Kidney (tissue), 14 donors: ENCODE results near the gene GNG7. TPM values are rescaled to one million over a fixed set of nuclear protein-coding genes. Genes with fewer than 3 reads are reported as not detected.

Experiments used
- DNase-seq, 5 donors: peaks; one replicate each; pipeline ENCODE4 v3.0.0-alpha.2; 2013 to 2020
- FAIRE-seq: peaks from 2 replicates; lab custom pipeline; 2012; peaks lifted over from hg19 to GRCh38; lab: Jason Lieb, UNC
- H3K27ac ChIP-seq, 2 donors: one replicate each; pipeline ENCODE4 v1.7.0; 2013; ENCODE audit warnings: low read depth in 2 of 2, low read length in 2 of 2, inconsistent platforms in 1 of 2
- H3K27me3 ChIP-seq: one replicate; pipeline ENCODE4 v1.7.1; 2013; ENCODE audit warnings: low read length, inconsistent platforms; ENCODE audit not compliant: control insufficient read depth, insufficient read depth
- H3K36me3 ChIP-seq, 3 donors: one replicate each; pipeline versions ENCODE4 v1.7.0 to v1.7.1; 2013; ENCODE audit warnings: low read length in 3 of 3, control low read depth in 1 of 3, inconsistent platforms in 1 of 3; ENCODE audit not compliant: insufficient read depth in 3 of 3, control insufficient read depth in 2 of 3
- H3K4me1 ChIP-seq, 3 donors: one replicate each; pipeline versions ENCODE4 v1.7.0 to v1.7.1; 2013; ENCODE audit warnings: low read length in 3 of 3, inconsistent platforms in 1 of 3, low read depth in 1 of 3; ENCODE audit not compliant: control insufficient read depth in 2 of 3, insufficient read depth in 2 of 3
- H3K4me3 ChIP-seq, 3 donors: one replicate each; pipeline versions ENCODE4 v1.7.0 to v1.8.1; 2013; ENCODE audit warnings: low read length in 3 of 3, control low read depth in 1 of 3, inconsistent platforms in 1 of 3
- H3K9ac ChIP-seq, 3 donors: one replicate each; pipeline versions ENCODE4 v1.7.0 to v1.7.1; 2013; ENCODE audit warnings: low read length in 3 of 3, control low read depth in 1 of 3, inconsistent platforms in 1 of 3
- H3K9me3 ChIP-seq, 3 donors: one replicate each; pipeline versions ENCODE4 v1.7.0 to v1.7.1; 2013; ENCODE audit warnings: low read length in 3 of 3, control low read depth in 1 of 3, inconsistent platforms in 1 of 3; ENCODE audit not compliant: control insufficient read depth in 2 of 3, insufficient read depth in 1 of 3
- intact Hi-C: fragments of 100-400 bp; cut with DNase I; formaldehyde crosslinking; loops from one replicate; pipeline ENCODE4 v1.11.1; 2022
- polyA plus RNA-seq: library from polyadenylated mRNA; stranded (reverse); fragments of 350-450 nt; fragmentation: Illumina TruSeq; extraction: RNeasy Lipid Tissue Mini Kit (QIAGEN cat#74804); gene quantifications from one replicate; pipeline ENCODE4 v1.2.3, GENCODE V29; 2014; ENCODE audit warnings: low read depth, low replicate concordance; ENCODE audit not compliant: insufficient read depth
- total RNA-seq: library from RNA; stranded (reverse); fragmentation: NEBNext Ultra II Directional; extraction: Animal tissue kit (Norgen Biotek cat#: 25700); gene quantifications from one replicate; pipeline ENCODE4 v1.2.1, GENCODE V29; 2021
- TF ChIP-seq, protein P1 (sequence below): IDR thresholded peaks from 3 replicates; pipeline ENCODE4 v1.5.1; 2012; ENCODE audit warnings: mild to moderate bottlenecking, moderate library complexity, borderline replicate concordance; ENCODE audit not compliant: insufficient read depth; ENCODE audit errors: extremely low read depth
- donor health status: control.
- donor health status: control.
- donor health status: control.
- donor health status: control.
- donor health status: control.
- donor health status: DM: yes; HTN: yes; CAD: no.
- donor health status: Normal renal cell carcinoma (clear cell type).

The GNG7 gene
- total and polyA plus RNA-seq, 2 donors from 2014 or later: 9.9 to 13.4 TPM

DNA sequence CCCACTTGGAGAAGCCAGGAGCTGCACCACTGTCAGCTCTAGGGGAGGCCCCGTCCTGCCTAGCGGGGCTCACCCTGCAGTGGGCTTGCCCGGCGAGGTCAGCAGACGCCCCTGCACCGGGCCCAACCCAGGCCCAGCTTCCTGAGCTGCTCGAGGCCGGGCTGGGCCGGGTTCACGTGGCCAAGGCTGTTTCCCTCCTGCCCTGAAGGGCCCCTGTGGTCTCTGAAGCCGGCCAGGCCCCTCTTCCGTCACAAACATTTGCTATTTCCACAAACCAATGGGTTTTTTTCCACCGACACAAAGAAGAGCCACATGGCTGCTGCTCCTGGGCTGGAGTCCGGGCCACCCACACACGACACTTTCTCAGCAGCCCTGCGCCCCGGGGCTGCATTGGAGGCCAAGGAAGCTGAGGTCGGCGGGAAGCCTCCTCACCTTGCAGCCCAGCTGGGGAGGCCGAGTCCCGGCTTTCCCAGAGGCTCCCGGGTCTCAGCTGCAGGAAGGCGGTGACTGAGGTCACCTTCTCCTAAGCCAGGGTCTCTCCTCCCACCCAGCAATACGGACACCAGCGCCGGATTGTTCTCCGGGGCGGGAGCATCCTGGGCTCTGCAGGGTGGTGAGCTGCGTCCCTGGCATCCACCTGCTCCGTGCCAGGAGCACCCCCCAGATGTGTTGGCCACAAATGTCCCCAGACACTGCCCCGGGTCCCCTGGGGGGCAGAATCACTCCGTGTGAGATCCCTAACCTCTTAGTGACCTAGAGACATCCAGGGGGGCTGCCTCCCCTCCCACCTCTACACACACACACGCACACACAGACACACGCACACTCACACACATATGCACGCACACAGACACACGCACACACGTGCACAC, 146.0 kb downstream of the GNG7 start:
- no peak overlapping the region for H3K4me3 ChIP-seq
- FAIRE-seq (no peak), DNase-seq (peak in 1 of 5 donors; percentile 59)
- TF ChIP-seq, protein P1, sequence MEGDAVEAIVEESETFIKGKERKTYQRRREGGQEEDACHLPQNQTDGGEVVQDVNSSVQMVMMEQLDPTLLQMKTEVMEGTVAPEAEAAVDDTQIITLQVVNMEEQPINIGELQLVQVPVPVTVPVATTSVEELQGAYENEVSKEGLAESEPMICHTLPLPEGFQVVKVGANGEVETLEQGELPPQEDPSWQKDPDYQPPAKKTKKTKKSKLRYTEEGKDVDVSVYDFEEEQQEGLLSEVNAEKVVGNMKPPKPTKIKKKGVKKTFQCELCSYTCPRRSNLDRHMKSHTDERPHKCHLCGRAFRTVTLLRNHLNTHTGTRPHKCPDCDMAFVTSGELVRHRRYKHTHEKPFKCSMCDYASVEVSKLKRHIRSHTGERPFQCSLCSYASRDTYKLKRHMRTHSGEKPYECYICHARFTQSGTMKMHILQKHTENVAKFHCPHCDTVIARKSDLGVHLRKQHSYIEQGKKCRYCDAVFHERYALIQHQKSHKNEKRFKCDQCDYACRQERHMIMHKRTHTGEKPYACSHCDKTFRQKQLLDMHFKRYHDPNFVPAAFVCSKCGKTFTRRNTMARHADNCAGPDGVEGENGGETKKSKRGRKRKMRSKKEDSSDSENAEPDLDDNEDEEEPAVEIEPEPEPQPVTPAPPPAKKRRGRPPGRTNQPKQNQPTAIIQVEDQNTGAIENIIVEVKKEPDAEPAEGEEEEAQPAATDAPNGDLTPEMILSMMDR: no peak
- H3K9ac ChIP-seq: no peak overlapping the region
- H3K9me3 ChIP-seq: no peaks in the 10 kb centered on the region
- H3K4me1 ChIP-seq: peaks cover 0 to 6% (median 4%) of the 10 kb centered on the region in 3 donors
- H3K27ac ChIP-seq: no peak overlapping the region
- no peaks in the 10 kb centered on the region for H3K36me3 ChIP-seq
- H3K27me3 ChIP-seq: no peaks in the 10 kb centered on the region
- intact Hi-C loops: no loop called here

DNA sequence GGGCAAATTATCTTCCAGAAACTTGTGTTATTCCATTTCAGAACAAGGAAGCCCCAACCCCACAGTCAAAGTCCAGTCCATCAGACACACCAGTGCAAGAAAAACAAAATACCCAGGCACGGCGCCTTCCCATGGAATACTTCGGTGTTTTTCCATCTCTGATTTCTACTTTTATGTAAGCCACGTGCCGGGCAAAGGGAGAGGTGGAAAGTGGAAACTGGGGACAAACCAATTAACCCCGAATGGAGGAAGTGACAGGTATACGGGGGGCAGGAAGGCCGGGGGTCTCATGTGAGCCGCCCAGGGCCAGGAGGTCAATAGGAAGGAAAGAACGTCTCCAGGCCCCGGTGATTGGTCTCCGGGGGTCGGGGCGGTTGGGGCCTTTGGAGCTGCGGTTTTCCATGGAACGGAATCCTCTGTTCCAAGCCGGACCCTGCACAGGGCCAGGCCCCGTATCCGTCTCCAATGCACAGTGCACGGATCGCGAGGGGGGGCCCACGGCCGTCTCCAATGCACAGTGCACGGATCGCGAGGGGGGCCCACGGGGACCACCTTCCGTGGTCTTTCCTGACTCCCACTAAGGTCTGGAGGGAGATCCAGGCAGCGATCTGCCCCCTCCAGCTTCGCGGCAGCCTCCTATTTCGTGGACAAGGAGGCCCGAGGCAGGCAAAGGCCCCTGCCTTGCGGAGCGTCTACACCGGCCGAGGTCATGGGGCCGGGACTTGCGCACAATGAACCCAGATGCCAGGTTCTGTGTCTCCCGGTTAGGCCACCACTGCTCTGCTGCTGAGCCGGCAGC, 146.9 kb downstream of the GNG7 start:
- no peak for FAIRE-seq
- H3K9ac ChIP-seq: peak overlapping the region in 1 of 3 donors; percentile 61

DNA sequence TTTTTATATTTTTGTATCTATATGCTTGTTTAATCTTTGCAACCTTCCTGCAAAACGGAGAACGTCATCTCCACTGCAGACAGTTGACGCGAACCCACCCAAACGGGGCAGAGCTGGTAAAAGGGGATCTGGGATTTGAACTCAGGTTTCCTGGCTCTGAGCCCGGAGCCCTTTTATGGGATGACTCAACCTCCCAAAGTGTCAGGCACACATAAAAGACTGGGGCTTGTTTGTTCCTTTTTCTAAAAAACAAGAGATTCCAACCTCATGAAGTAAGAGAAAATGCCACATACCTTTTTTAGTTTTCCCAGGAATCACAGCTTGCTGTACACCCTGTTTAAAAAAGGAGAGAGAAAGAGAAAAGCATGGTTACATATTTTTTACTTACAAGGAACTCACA, 147.6 kb downstream of the GNG7 start:
- peak overlapping the region in 1 of 3 donors; percentile 61 for H3K9ac ChIP-seq
- no peaks in the 10 kb centered on the region for H3K36me3 ChIP-seq
- H3K4me3 ChIP-seq: peak overlapping the region in 2 of 3 donors; percentile 36 to 62
- H3K4me1 ChIP-seq: peaks cover 0 to 10% (median 4%) of the 10 kb centered on the region in 3 donors
- no peaks in the 10 kb centered on the region for H3K9me3 ChIP-seq
- FAIRE-seq: no peak
- peak overlapping the region; percentile 61 to 63 for H3K27ac ChIP-seq
- H3K27me3 ChIP-seq: no peaks in the 10 kb centered on the region
- intact Hi-C loops: no loop called here
- DNase-seq: peak in 1 of 5 donors; percentile 37
- TF ChIP-seq, protein P1: no peak

More for the DNA sequence above, 146.9 kb downstream of the GNG7 start:
- DNase-seq: peak in 2 of 5 donors; percentile 55 to 72
- Histone ChIP-seq H3K4me1 (peaks cover 0 to 9% (median 4%) of the 10 kb centered on the region in 3 donors), H3K27me3 (no peaks in the 10 kb centered on the region), H3K9me3 (no peaks in the 10 kb centered on the region), H3K4me3 (peak overlapping the region in 2 of 3 donors; percentile 36 to 62), H3K36me3 (no peaks in the 10 kb centered on the region), H3K27ac (peak overlapping the region; percentile 61 to 63)
- TF ChIP-seq, protein P1: no peak
- intact Hi-C loops: no loop called here
